HG03280 (cell line): ENCODE data around the gene SRRD.

Experiments used
- ATAC-seq: cut with Tn5 transposase; IDR thresholded peaks from one replicate; pipeline ENCODE4 v1.9.1; 2021; ENCODE audit warnings: mild to moderate bottlenecking, moderate library complexity; ENCODE audit not compliant: unreplicated experiment

The SRRD gene

GRCh38 chr22:26453216-26453615 lies 30.5 kb upstream of the SRRD start:
- no peak for ATAC-seq

- no peak for ATAC-seq
Measured at GRCh38 chr22:26453812-26454500, 29.7 kb upstream of the SRRD start.

GRCh38 chr22:26457661-26458272 lies 25.9 kb upstream of the SRRD start:
- ATAC-seq, result no peak

- no peak for ATAC-seq
Measured at GRCh38 chr22:26460202-26460601, 23.5 kb upstream of the SRRD start.

GRCh38 chr22:26461188-26461810 lies 22.4 kb upstream of the SRRD start:
- ATAC-seq, result no peak

- no peak for ATAC-seq
Measured at GRCh38 chr22:26462051-26462450, 21.6 kb upstream of the SRRD start.

GRCh38 chr22:26462641-26463040 lies 21.0 kb upstream of the SRRD start:
- no peak for ATAC-seq

- ATAC-seq, result no peak
Measured at GRCh38 chr22:26463101-26463661, 20.5 kb upstream of the SRRD start.

GRCh38 chr22:26463688-26464087 lies 20.0 kb upstream of the SRRD start:
- ATAC-seq, result no peak

GRCh38 chr22:26464312-26464711 lies 19.4 kb upstream of the SRRD start:
- ATAC-seq, result no peak

GRCh38 chr22:26466196-26466595 lies 17.5 kb upstream of the SRRD start:
- ATAC-seq, result no peak

GRCh38 chr22:26470807-26471206 lies 12.9 kb upstream of the SRRD start:
- no peak for ATAC-seq

GRCh38 chr22:26471522-26471921 lies 12.2 kb upstream of the SRRD start:
- no peak for ATAC-seq

GRCh38 chr22:26474682-26475081 lies 9.0 kb upstream of the SRRD start:
- no peak for ATAC-seq

GRCh38 chr22:26476705-26477340 lies 6.9 kb upstream of the SRRD start:
- ATAC-seq, result no peak

- ATAC-seq, result no peak
Measured at GRCh38 chr22:26477341-26477731, 6.3 kb upstream of the SRRD start.

GRCh38 chr22:26479043-26479791 lies 4.5 kb upstream of the SRRD start:
- no peak for ATAC-seq

GRCh38 chr22:26479792-26480610 lies 3.7 kb upstream of the SRRD start:
- no peak for ATAC-seq

GRCh38 chr22:26480611-26480932 lies 3.1 kb upstream of the SRRD start:
- ATAC-seq, result no peak

GRCh38 chr22:26481112-26481693 lies 2.5 kb upstream of the SRRD start:
- no peak for ATAC-seq
